Neural crest cell (in vitro differentiated cells): ENCODE measurements around the gene COL11A1. TPM values are rescaled to one million over a fixed set of nuclear protein-coding genes. Genes with fewer than 3 reads are reported as not detected.

Experiments used
- DNase-seq: peaks from one replicate; pipeline ENCODE4 v3.0.0; 2021; ENCODE audit warnings: low read depth, mixed read lengths, low spot score
- H3K27ac Mint-ChIP-seq: one replicate; pipeline ENCODE4 v1.8.0; 2021; ENCODE audit warnings: mild to moderate bottlenecking, mixed read lengths; ENCODE audit not compliant: unreplicated experiment
- H3K27me3 Mint-ChIP-seq: 2 replicates; pipeline ENCODE4 v1.8.0; 2021; ENCODE audit warnings: low read depth, mild to moderate bottlenecking, mixed read lengths
- H3K36me3 Mint-ChIP-seq: 2 replicates; pipeline ENCODE4 v1.8.0; 2021; ENCODE audit warnings: low read depth, mild to moderate bottlenecking, mixed read lengths
- H3K4me1 Mint-ChIP-seq: 2 replicates; pipeline ENCODE4 v1.8.0; 2021; ENCODE audit warnings: mixed read lengths
- H3K4me3 Mint-ChIP-seq: one replicate; pipeline ENCODE4 v1.8.0; 2021; ENCODE audit warnings: mild to moderate bottlenecking, mixed read lengths
- H3K9me3 Mint-ChIP-seq: 2 replicates; pipeline ENCODE4 v1.8.0; 2021; ENCODE audit warnings: mixed read lengths
- CTCF ChIP-seq: fragments of 200-600 bp; sonication (generic); conservative IDR thresholded peaks from 2 replicates; pipeline ENCODE4 v1.5.0; 2021; ENCODE audit warnings: antibody characterized with exemption, mild to moderate bottlenecking
- total RNA-seq: library from RNA; stranded (reverse); gene quantifications from 2 replicates; pipeline ENCODE4 v1.2.1, GENCODE V29; 2021

The COL11A1 gene
- total RNA-seq, 1 donor from 2014 or later: 25.1 TPM

- DNase-seq: no peak
- Mint-ChIP-seq H3K9me3 (peaks cover 4% of the 10 kb centered on the region), H3K4me3 (no peak overlapping the region), H3K4me1 (no peaks in the 10 kb centered on the region), H3K27ac (no peak overlapping the region), H3K36me3 (no peaks in the 10 kb centered on the region), H3K27me3 (no peaks in the 10 kb centered on the region)
- TF ChIP-seq CTCF: no peak
Observed at GRCh38 chr1:102853701-102854187, 254.6 kb downstream of the COL11A1 start.

GRCh38 chr1:102853136-102853535 lies 255.2 kb downstream of the COL11A1 start:
- DNase-seq: no peak
- H3K9me3 Mint-ChIP-seq: peaks cover 4% of the 10 kb centered on the region
- no peaks in the 10 kb centered on the region for H3K36me3 Mint-ChIP-seq
- H3K4me3 Mint-ChIP-seq: no peak overlapping the region
- no peak for TF ChIP-seq CTCF
- H3K27me3 Mint-ChIP-seq: no peaks in the 10 kb centered on the region
- no peak overlapping the region for H3K27ac Mint-ChIP-seq
- H3K4me1 Mint-ChIP-seq: no peaks in the 10 kb centered on the region

GRCh38 chr1:102852613-102853012 lies 255.7 kb downstream of the COL11A1 start:
- TF ChIP-seq CTCF: no peak
- Mint-ChIP-seq H3K36me3 (no peaks in the 10 kb centered on the region), H3K4me1 (no peaks in the 10 kb centered on the region), H3K4me3 (no peak overlapping the region), H3K27ac (no peak overlapping the region), H3K27me3 (no peaks in the 10 kb centered on the region), H3K9me3 (peaks cover 4% of the 10 kb centered on the region)
- DNase-seq: no peak

- H3K4me1 Mint-ChIP-seq: no peaks in the 10 kb centered on the region
- H3K36me3 Mint-ChIP-seq: no peaks in the 10 kb centered on the region
- TF ChIP-seq CTCF: no peak
- H3K9me3 Mint-ChIP-seq: peaks cover 4% of the 10 kb centered on the region
- DNase-seq: no peak
- H3K27ac Mint-ChIP-seq: no peak overlapping the region
- H3K27me3 Mint-ChIP-seq: no peaks in the 10 kb centered on the region
- no peak overlapping the region for H3K4me3 Mint-ChIP-seq
Observed at GRCh38 chr1:102851616-102852015, 256.7 kb downstream of the COL11A1 start.

- TF ChIP-seq CTCF: no peak
- H3K4me1 Mint-ChIP-seq: no peaks in the 10 kb centered on the region
- no peak for DNase-seq
- H3K4me3 Mint-ChIP-seq: no peak overlapping the region
- peaks cover 3% of the 10 kb centered on the region for H3K9me3 Mint-ChIP-seq
- no peak overlapping the region for H3K27ac Mint-ChIP-seq
- no peaks in the 10 kb centered on the region for H3K27me3 Mint-ChIP-seq
- peaks cover 2% of the 10 kb centered on the region for H3K36me3 Mint-ChIP-seq
Observed at GRCh38 chr1:102842606-102843005, 265.7 kb downstream of the COL11A1 start.

GRCh38 chr1:102840741-102841140 lies 267.6 kb downstream of the COL11A1 start:
- Mint-ChIP-seq H3K27ac (no peak overlapping the region), H3K4me3 (no peak overlapping the region), H3K27me3 (no peaks in the 10 kb centered on the region), H3K9me3 (no peaks in the 10 kb centered on the region), H3K36me3 (no peaks in the 10 kb centered on the region), H3K4me1 (no peaks in the 10 kb centered on the region)
- no peak for DNase-seq
- no peak for TF ChIP-seq CTCF
